SK-N-SH (cell line): ENCODE measurements around the gene SPIRE1. TPM values are rescaled to one million over a fixed set of nuclear protein-coding genes. Genes with fewer than 3 reads are reported as not detected.

Experiments used
- polyA plus RNA-seq, 3 experiments: library from polyadenylated mRNA; depleted of rRNA; stranded (reverse); fragments of >200 nt; gene quantifications; 2 replicates each; pipeline ENCODE4 v1.2.3, GENCODE V29; 2012
- small RNA-seq, 7 experiments: library from RNA; depleted of rRNA; stranded (forward); fragments of <200 nt; gene quantifications; one replicate each; pipeline ENCODE3, GENCODE V24; 2012

Gene SPIRE1
- polyA plus RNA-seq, 1 of the 3 experiments (the other 2 are of a cell fraction): 6.7 TPM

Small RNA genes lying within 50 kb of the gene (small RNA-seq; reads per million reads assigned to genes)
- 0 reads per million in 7 experiments for gene RNU7-129P

Other genes starting within 250 kb of the SPIRE1 start
- 6.4 and 8.0 TPM in 2 replicates for gene CEP76, start 44.6 kb upstream of the SPIRE1 start, polyA plus RNA-seq (2012; rRNA removed)
- gene PSMG2, start 44.9 kb upstream of the SPIRE1 start, polyA plus RNA-seq (2012; rRNA removed): 36.0 and 36.1 TPM in 2 replicates
- 11.2 and 13.0 TPM in 2 replicates for gene PTPN2, start 226.1 kb upstream of the SPIRE1 start, polyA plus RNA-seq (2012; rRNA removed)